ENCODE data around the gene SMAGP.

SMAGP gene

GRCh38 chr12:51205350-51205749 lies 64.9 kb downstream of the SMAGP start:
- H3K4me2 ChIP-seq (ENCODE audit: low read depth, low read length, poor library complexity, severe bottlenecking), result no peak overlapping the region
- H3K36me3 ChIP-seq (ENCODE audit: low read length), result no peaks in the 10 kb centered on the region
- no peak for TF ChIP-seq EZH2phosphoT487 (conservative IDR thresholded peaks at IDR 0.05; ENCODE audit: low read length)
- TF ChIP-seq, protein P1, sequence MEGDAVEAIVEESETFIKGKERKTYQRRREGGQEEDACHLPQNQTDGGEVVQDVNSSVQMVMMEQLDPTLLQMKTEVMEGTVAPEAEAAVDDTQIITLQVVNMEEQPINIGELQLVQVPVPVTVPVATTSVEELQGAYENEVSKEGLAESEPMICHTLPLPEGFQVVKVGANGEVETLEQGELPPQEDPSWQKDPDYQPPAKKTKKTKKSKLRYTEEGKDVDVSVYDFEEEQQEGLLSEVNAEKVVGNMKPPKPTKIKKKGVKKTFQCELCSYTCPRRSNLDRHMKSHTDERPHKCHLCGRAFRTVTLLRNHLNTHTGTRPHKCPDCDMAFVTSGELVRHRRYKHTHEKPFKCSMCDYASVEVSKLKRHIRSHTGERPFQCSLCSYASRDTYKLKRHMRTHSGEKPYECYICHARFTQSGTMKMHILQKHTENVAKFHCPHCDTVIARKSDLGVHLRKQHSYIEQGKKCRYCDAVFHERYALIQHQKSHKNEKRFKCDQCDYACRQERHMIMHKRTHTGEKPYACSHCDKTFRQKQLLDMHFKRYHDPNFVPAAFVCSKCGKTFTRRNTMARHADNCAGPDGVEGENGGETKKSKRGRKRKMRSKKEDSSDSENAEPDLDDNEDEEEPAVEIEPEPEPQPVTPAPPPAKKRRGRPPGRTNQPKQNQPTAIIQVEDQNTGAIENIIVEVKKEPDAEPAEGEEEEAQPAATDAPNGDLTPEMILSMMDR (IDR thresholded peaks at IDR 0.05; ENCODE audit: insufficient read depth, low read length, poor library complexity, severe bottlenecking), result no peak
- no peaks in the 10 kb centered on the region for H3F3A ChIP-seq (ENCODE audit: insufficient read depth)
- H3K9me3 ChIP-seq (ENCODE audit: insufficient read depth, low read length), result no peaks in the 10 kb centered on the region
- no peaks in the 10 kb centered on the region for H3K27me3 ChIP-seq (ENCODE audit: low read length)
- no peak overlapping the region for H3K9ac ChIP-seq (ENCODE audit: low read length)
- no peak overlapping the region for H3K4me3 ChIP-seq (ENCODE audit: insufficient read depth, low read length, poor library complexity, severe bottlenecking)
- no peaks in the 10 kb centered on the region for H3K79me2 ChIP-seq (ENCODE audit: insufficient read depth, low read length)
- no peak overlapping the region for H2AFZ ChIP-seq (ENCODE audit: low read depth, low read length, severe bottlenecking)
- no peaks in the 10 kb centered on the region for H3K9me2 ChIP-seq (replicated peaks; ENCODE audit: insufficient read depth, low read length)
- H3K27ac ChIP-seq (ENCODE audit: low read depth, low read length), result no peak overlapping the region
- H4K20me1 ChIP-seq (ENCODE audit: low read depth, low read length), result no peaks in the 10 kb centered on the region

DNA sequence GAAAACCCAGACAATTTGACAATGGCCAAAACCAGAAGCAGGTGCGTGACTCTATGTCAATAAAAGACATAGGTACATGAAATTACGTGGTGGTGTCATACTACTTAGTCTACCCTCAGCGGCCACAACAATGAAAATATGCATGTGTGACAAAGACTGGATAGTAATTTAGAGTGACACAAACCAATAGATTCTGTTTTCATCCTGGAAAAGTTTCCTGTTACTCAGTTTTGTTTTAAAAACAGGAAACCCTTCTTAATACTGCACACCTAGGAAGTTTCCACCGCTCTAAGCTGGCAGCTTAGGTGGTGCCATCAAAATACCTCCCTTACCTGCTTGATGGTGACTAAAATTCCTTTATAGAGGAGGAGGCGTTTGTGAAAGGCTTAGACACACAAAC lies 67.5 kb downstream of the SMAGP start:
- TF ChIP-seq, protein P1 (IDR thresholded peaks at IDR 0.05; ENCODE audit: insufficient read depth, low read length, poor library complexity, severe bottlenecking), result no peak
- TF ChIP-seq EZH2phosphoT487 (conservative IDR thresholded peaks at IDR 0.05; ENCODE audit: low read length), result no peak
- Histone ChIP-seq H3K27ac (ENCODE audit: low read depth, low read length) (no peak overlapping the region), H3K9me3 (ENCODE audit: insufficient read depth, low read length) (no peaks in the 10 kb centered on the region), H3K4me3 (ENCODE audit: insufficient read depth, low read length, poor library complexity, severe bottlenecking) (no peak overlapping the region), H3K9me2 (replicated peaks; ENCODE audit: insufficient read depth, low read length) (no peaks in the 10 kb centered on the region), H3F3A (ENCODE audit: insufficient read depth) (no peaks in the 10 kb centered on the region), H3K4me2 (ENCODE audit: low read depth, low read length, poor library complexity, severe bottlenecking) (no peak overlapping the region), H3K9ac (ENCODE audit: low read length) (no peak overlapping the region), H4K20me1 (ENCODE audit: low read depth, low read length) (no peaks in the 10 kb centered on the region), H3K36me3 (ENCODE audit: low read length) (no peaks in the 10 kb centered on the region), H2AFZ (ENCODE audit: low read depth, low read length, severe bottlenecking) (no peak overlapping the region), H3K79me2 (ENCODE audit: insufficient read depth, low read length) (no peaks in the 10 kb centered on the region), H3K27me3 (ENCODE audit: low read length) (no peaks in the 10 kb centered on the region)

GRCh38 chr12:51200806-51201205 lies 69.4 kb downstream of the SMAGP start:
- H3K27me3 ChIP-seq (ENCODE audit: low read length), result no peaks in the 10 kb centered on the region
- H3K4me3 ChIP-seq (ENCODE audit: insufficient read depth, low read length, poor library complexity, severe bottlenecking), result no peak overlapping the region
- H3K4me2 ChIP-seq (ENCODE audit: low read depth, low read length, poor library complexity, severe bottlenecking), result no peak overlapping the region
- H3F3A ChIP-seq (ENCODE audit: insufficient read depth), result no peaks in the 10 kb centered on the region
- H3K9ac ChIP-seq (ENCODE audit: low read length), result no peak overlapping the region
- TF ChIP-seq, protein P1 (IDR thresholded peaks at IDR 0.05; ENCODE audit: insufficient read depth, low read length, poor library complexity, severe bottlenecking), result no peak
- no peaks in the 10 kb centered on the region for H3K36me3 ChIP-seq (ENCODE audit: low read length)
- no peaks in the 10 kb centered on the region for H3K9me2 ChIP-seq (replicated peaks; ENCODE audit: insufficient read depth, low read length)
- H3K79me2 ChIP-seq (ENCODE audit: insufficient read depth, low read length), result no peaks in the 10 kb centered on the region
- H4K20me1 ChIP-seq (ENCODE audit: low read depth, low read length), result no peaks in the 10 kb centered on the region
- H3K9me3 ChIP-seq (ENCODE audit: insufficient read depth, low read length), result no peaks in the 10 kb centered on the region
- no peak overlapping the region for H3K27ac ChIP-seq (ENCODE audit: low read depth, low read length)
- no peak overlapping the region for H2AFZ ChIP-seq (ENCODE audit: low read depth, low read length, severe bottlenecking)

- Histone ChIP-seq H3K4me3 (ENCODE audit: insufficient read depth, low read length, poor library complexity, severe bottlenecking) (no peak overlapping the region), H3K27ac (ENCODE audit: low read depth, low read length) (no peak overlapping the region), H3K9me2 (replicated peaks; ENCODE audit: insufficient read depth, low read length) (no peaks in the 10 kb centered on the region), H3K9ac (ENCODE audit: low read length) (no peak overlapping the region), H3K9me3 (ENCODE audit: insufficient read depth, low read length) (no peaks in the 10 kb centered on the region), H2AFZ (ENCODE audit: low read depth, low read length, severe bottlenecking) (no peak overlapping the region), H3F3A (ENCODE audit: insufficient read depth) (no peaks in the 10 kb centered on the region), H4K20me1 (ENCODE audit: low read depth, low read length) (no peaks in the 10 kb centered on the region), H3K79me2 (ENCODE audit: insufficient read depth, low read length) (no peaks in the 10 kb centered on the region), H3K36me3 (ENCODE audit: low read length) (no peaks in the 10 kb centered on the region), H3K4me2 (ENCODE audit: low read depth, low read length, poor library complexity, severe bottlenecking) (no peak overlapping the region), H3K27me3 (ENCODE audit: low read length) (no peaks in the 10 kb centered on the region)
- no peak for TF ChIP-seq EZH2phosphoT487 (conservative IDR thresholded peaks at IDR 0.05; ENCODE audit: low read length)
Observed at GRCh38 chr12:51200156-51200555, 70.1 kb downstream of the SMAGP start.
